ENCODE results near the gene CD164.
"Not testable (repeated sequence)": the region's sequence is repeated elsewhere in the genome, so short reads cannot be mapped to it uniquely, and the experiment has no call there.

CD164 gene

DNA sequence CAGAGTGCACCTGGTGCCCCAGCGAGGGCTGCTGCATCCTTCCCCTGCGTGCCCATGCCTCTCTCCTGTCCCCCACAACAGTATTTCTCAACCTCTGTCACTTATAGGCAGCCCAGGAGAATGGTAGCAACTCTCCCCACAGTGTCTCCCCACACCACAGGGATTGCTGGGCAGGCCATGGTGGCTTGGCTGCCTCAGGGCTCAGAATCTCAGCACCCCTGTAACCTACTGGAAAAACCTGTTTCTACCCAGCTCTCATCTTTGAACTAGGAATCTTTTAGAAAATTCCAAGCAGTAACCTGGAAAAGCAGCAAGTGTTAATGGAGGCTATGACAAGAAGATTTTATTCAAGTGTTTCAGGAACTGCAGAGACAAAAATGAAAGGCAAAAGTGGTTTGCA lies 38.0 kb downstream of the CD164 start:
- DNase-seq: no peak

DNA sequence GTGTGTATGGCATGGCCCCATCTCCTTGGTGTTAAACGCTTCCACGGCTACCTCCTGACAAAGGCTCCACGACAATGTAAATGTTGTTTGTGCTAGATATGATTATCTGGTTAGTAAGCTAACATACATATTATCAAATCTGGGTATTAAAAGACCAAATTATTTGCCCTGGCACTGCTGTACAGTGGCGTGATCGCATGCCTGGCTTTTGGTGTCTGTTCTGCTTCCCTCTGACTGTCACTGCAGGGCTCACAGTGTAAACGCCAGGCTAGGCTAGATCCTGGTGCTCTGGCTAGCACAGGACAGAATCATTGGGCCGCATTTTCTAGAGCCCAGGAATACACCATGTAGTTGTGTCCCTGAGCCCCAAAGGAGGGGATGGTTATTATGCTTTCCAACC lies 38.7 kb downstream of the CD164 start:
- no peak for DNase-seq

DNA sequence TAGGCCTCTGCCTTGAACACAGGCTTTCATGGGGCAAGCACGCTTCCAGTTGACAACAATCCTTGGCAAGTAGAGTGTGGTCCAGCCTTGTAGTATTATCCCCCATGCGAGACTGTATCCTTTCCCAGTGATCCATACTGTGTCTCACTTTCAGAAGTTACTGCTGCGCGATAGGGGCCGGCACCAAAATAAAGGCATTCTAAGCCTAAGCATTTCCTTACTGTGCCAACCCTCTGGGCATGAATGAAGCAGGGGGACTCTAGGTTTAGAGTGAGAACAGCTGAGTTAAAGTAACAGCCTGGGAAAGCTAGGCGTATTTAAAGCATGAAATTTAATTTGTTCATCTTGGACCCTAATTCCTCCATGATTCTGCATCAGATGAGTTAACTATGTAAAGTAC lies 39.4 kb downstream of the CD164 start:
- no peak for DNase-seq

DNA sequence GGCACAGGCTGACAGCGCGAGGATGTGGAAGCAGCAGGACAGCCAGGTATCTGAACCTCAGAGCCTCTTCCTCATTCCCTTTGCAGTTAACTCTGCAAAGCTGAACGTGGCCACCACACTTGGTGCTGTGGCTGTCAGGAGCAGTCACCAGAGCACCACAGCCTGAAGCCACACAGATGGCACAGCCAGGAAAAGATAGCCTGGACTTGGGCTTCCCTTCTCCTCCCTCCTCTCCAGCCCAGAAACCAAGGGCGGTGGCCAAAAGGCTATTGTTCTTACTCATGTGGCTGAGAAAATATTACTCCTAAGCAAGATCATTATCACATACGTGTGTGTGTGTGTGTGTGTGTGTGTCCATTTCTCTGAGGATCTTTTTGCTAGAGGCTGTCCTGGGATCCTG lies 39.8 kb downstream of the CD164 start:
- DNase-seq: no peak

DNA sequence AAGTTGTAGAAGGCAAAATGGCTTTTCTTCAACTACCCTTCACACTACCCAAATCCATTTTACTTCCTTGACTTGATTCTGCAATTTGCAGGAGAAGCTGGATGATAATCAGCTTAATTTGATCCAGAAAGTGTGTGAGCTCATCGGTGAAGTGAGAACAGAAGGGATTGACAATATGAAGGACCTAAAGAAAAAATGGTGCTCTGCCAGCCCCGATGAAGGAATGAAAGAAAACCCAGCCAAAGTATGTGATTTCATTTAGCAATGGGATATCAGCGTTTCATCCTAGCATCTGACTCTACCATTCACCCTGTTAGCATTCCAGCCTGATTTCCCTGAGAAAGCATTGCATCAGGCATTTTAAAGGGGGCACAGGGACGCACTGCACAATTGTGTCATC lies 41.5 kb downstream of the CD164 start:
- DNase-seq: peak in 1 of 58 donors; percentile 5

DNA sequence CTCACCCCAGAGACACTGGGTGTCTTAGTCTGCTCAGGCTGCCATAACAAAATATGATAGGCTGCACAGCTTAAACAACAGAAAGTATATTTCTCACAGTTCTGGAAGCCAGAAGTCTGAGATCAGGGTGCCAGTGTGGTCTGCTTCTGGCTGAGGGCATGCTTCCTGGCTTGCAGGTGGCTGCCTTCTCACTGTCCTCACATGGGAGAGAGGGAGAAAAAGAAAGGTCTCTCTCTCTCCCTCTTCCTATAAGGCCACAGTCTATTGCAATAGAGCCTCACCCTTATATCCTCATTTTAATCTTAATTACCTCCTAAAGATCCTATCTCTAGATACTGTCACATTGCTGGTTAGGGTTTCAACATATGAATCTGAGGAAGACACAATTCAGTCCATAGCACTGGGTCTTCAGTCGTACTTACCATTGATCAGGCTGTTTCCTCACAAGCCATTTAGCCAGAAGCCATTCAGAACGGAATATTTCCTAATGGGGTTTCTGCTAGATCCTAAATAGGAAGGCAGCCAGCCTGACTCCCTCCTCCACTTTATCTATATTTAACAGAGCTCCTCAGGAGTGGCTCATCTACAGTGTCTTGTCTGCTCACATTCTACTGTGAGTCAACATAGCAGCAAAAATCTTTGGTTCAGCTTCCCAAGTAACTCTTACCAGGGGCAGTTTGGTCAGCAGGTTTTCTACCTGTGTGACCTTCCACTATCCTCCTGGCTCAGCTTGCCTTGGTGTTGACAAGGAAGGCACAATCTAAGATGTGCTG lies 42.2 kb downstream of the CD164 start:
- DNase-seq: peak in 2 of 58 donors; percentile 4 to 13

DNA sequence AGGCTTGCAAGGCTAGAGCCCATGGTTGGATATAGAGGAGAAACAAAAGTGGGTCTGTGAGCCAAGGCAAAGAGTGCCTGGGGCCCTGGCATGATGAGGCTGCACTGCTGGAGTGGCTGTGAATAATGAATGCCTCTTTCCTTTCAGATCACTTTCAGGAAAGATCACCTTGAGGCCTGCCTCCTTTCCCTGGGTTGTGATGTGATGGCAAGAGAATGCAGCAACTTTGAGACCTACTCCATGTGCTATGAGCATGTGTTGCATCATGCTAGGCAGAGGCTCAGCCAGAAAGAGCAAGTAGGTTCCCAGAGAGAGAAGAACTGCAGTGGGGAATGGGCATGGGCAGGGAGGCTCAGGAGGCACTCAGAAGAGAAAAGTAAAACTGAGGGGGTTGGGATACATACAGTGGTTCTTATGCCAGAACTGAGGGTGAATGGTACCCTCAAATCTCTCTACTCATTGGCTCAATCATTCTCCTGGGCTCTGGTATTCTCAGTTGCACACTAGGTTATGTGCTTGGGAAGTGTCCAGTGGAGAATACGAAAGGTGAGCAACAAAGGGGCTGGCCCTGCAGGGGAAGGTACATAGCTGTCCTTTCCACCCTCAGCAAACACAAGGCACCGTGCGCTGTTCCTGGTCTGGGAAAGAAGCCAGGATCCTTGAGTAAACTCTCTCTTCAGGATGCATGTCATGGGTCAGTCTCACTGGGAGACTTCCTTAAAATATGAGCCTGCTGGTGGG lies 45.9 kb downstream of the CD164 start:
- DNase-seq: no peak

DNA sequence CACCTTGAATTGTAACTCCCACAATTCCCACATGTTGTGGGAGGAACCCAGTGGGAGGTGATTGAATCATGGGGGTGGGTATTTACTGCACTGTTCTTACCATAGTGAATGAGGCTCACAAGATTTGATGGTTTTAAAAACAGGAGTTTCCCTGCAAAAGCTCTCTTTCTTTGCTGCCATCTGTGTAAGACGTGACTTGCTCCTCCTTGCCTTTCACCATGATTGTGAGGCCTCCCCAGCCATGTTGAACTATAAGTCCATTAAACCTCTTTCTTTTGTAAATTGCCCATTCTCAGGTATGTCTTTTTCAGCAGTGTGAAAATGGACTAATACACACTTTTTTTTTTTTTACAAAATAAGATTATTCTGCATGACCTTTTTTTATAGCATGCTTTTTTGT lies 48.4 kb downstream of the CD164 start:
- DNase-seq: not testable (repeated sequence)

DNA sequence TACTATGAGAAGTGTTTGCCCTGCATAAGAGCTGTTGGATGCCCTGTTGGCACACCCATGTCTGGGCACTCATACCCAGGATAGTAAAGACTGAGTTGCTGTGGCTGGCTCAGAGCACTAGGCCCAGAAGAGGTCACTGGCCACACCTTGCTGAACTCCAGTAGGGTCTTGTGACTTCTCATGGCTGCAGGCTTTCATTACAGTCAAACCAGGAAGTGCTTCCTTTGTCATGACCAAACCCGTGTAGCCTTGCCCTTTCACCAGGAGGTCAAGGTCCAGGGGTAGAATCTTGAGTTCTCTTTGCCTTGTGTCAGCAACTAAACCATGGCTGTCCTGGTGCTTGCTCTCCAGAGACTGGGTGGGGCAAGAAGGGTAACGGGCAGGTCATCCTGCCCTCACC lies 49.5 kb downstream of the CD164 start:
- DNase-seq: no peak

DNA sequence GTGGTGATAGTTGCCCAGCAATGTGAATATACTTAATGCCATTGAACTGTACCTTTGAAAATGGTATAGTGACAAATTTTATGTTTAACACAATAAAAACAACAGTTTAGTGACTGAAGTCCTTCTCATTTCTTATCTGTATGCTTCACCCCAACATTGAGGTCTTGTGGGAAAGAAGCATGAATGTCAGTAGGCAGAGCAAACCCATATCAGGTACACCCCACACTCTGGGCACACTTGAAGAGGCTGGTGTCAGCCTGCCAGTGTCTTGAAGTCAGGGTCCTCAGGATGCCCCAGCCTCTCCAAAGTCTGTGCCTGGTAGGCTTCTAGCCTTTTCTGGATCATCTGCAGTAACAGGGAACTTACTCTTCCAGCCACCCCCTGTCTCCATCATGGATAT lies 51.2 kb downstream of the CD164 start:
- no peak for DNase-seq

DNA sequence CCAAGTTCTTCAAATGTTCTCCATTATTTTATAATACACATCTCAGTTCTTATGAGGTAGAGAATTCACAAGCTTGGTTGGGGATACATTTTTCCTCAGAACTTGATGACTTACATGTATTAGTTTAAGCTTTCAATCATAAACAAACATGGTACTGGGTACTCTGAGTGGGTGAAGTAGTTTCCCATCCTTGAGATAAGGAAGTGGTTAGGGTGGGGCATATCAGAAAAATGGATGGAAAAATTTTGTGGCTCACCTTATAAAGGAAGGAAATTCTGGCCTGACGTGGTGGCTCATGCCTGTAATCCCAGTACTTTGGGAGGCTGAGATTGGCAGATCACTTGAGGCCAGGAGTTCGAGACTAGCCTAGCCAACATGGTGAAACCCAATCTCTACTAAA lies 52.0 kb downstream of the CD164 start:
- DNase-seq: no peak

DNA sequence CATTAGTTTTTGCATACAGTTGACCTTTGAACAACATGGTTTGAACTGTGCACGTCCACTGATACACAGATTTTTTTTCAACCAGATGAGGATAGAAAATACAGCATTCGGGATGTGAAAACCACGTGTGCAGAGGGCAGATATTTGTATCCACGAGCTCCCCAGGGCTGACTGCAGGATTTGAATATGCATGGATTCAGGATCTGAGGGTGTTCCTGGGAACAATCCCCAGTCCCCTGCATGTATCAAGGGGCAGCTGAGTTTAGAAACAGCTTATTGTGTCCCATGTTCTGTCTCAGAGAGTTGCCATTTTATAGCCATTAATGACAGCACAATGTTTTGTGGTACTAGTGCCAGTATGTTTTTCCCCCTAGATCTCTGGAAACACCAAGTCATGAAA lies 53.6 kb downstream of the CD164 start:
- DNase-seq: no peak

DNA sequence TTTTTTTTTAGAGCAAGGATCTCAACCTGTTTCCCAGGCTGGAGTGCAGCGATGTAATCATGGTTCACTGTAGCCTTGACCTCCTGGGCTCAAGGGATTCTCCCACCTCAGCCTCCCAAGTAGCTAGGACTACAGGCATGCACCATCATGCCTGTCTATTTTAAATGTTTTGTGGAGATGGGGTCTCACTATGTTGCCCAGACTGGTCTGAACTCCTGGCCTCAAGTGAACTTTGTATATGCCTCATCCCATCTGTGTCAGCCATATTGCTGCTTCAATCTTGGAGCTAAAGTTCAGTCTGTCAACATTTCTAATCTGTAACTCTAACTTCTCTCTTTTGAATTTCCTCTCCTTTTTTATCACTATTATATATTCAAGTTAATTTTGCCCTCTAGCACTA lies 54.3 kb downstream of the CD164 start:
- no peak for DNase-seq

DNA sequence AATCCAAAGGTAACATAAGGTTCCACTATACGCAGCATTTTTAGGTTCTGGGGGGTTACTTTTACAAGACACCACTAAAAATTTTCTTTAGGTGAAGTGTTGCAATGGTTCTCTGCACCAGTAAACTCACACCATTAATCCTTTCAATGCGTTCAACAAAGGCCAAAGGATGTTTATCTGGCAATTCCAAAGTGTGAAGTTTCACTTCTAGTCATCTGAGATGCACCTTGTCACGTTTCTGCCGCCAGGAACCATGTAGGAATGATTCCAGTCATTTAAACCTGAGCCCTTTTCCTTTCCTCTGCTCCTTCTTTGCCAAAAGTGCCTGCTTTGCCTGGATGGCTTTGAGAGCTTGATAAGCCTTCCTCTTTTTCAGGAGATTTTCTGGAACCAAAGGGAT lies 54.8 kb downstream of the CD164 start:
- no peak for DNase-seq

DNA sequence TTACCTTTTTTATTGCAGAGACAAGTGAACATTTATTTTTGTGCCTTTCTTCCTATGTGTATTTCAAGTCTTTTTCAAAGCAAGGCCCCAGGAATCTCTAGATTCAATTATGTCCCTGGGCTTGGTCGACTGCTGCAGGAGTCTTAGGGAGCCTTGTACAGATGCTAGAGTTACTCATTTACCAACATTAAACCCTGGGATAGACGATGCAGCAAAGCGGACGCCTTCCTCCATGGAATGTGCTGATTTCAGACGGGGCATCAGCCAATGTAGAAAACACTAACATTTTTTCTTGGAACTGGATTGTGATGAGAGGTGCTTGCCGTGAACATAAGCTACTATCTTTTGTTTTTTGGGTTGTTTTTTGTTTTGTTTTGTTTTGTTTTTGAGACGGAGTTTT lies 55.9 kb downstream of the CD164 start:
- DNase-seq: no peak

DNA sequence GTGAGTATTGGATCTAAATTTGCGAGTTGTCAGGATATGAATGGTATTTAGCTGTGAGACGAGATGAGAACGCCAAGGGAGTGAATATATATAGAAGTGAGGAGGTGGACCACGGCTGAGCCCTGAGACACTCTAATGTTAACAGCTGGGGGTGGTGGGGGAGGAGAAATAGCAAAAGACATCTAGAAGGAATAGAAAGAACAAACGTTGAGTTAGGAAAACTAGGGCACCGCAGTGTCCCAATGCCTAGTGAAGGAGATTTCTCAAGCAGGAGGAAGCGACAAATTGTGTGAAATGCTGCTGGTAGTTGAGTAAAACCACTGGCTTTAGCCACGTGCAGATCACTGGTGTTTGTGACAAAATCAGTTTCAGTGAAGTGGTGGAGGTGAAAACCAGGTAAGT lies 56.9 kb downstream of the CD164 start:
- peak in 9 of 58 donors; percentile 7 to 54 (median 23) for DNase-seq

DNA sequence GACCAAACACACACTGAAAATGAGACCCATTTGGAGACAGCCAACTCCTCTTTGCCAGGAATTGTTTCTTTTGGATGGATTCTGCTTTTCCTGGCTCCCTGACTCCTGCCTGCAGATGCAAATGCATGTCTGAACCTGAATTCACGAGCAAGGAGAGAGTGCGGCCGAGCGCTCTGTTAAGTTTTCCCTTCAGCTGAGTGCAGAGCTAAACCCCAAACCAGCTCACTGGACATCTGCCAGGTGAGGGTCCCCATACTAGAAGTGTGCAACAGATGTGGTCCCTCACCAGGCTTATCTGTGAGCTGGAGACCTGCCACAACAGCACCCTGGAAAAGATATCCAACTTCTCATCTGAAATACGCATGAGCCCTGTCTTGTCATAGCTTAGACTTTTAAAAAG lies 59.0 kb downstream of the CD164 start:
- DNase-seq: no peak

DNA sequence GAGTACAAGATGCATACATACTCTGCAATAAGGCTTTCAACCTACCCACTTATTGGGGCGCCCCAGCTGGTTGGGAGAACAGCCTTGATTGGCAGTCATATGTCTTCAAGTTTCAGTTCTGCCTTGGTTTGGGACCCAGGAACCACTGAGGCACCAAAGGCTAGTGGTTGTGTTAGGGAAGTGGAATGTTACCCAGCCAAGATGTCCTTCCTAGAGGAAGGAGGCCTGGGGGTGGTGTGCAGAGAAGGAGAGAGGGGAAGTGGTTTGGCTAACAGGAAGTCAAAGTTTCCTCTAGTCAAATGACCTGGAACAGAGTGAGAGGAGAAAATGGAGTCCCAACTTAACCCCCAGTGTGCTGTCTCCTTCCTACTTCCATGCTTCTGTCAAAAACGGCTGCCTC lies 59.4 kb downstream of the CD164 start:
- peak in 9 of 58 donors; percentile 8 to 41 (median 22) for DNase-seq

DNA sequence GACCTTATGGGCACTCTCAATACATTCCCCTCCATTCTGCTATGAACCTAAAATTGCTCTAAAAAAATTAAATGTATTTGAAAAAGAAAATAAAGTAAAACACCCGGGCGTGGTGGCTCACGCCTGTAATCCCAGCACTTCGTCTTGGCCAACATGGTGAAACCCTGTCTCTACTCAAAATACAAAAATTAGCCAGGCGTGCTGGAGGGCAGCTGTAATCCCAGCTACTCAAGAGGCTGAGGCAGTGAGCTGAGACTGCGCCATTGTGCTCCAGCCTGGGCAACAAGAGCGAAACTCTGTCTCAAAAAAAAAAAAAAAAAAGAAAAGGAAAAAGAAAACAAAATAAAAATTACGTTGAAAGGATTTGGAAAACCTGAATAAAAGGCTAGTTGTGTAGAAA lies 60.5 kb downstream of the CD164 start:
- no peak for DNase-seq

DNA sequence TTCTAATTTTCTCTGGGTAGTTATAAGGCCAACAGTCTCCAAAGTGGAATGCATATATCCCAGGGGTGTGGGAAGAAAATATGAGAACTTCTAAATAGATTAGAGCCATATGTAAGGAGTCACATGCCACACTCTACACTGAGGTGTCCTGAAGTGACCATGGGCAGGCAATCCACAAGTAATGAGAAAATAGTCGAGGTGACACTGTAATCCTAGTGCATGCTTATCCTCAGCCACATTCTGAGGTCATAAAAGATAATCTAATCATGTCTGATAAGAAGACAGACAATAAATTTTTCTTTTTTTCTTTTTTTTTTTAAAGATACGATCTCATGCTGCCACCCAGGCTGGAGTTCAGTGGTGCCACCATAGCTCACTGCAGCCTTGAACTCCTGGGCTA lies 62.2 kb downstream of the CD164 start:
- DNase-seq: no peak

DNA sequence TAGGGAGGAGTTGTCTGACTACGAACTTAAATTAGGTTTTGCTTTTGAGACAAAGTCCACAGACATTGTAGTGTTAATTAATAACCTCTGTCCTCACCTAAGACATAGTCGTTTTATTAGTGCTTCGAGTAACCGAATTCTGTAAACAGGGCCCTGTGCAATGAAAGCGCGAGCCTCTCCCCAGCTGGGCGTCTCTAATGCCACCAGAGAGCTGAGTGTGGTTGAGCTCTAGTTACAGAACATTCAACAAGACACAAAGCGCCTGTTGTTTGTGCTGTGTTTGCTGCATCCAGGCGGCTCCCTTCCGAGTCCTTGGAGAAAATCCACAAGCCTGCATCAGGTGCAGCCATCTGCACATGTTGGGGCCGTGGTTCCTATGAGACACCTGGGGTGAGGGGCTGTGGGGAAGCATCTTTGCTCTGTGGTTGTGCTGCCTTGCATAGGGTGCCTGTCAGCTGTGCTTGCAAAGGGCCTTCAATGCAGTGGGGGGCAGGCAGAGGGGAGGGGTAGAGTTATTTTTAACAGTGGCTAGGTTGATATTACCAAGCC lies 63.9 kb downstream of the CD164 start:
- DNase-seq: peak in 49 of 58 donors; percentile 15 to 93 (median 59)

DNA sequence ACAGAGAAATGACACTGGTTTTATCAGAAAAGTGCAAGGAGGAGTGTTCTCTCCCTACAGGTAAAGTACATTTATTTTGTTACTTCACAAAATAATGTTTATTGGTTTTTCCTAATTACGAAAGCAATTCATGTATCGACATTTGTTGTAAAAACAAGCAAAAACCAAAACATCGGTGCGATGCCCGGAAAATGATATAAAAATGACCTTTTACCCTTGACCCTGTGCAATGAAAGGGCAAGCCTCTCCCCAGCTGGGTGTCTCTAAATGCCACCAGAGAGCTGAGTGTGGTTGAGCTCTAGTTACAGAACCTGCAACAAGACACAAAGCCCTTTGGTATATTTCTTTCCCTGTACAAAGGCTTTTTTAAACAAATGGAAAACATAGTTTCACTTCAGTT lies 65.4 kb downstream of the CD164 start:
- DNase-seq: no peak
